Stimulated activated CD4-positive, alpha-beta T cell treated with anti-CD3 and anti-CD28 coated beads, TNF-alpha, amount 100 ng/mL, for 4 hours (primary cell): ENCODE results near the gene RAB13.

ENCODE experiments used
- DNase-seq, 3 experiments: peaks; one replicate each; pipeline ENCODE4 v3.0.0-alpha.2; 2020; ENCODE audit warnings: low read depth in 3 of 3

The RAB13 gene

GRCh38 chr1:153978274-153978909 lies 7.7 kb downstream of the RAB13 start:
- DNase-seq: no peak

DNA sequence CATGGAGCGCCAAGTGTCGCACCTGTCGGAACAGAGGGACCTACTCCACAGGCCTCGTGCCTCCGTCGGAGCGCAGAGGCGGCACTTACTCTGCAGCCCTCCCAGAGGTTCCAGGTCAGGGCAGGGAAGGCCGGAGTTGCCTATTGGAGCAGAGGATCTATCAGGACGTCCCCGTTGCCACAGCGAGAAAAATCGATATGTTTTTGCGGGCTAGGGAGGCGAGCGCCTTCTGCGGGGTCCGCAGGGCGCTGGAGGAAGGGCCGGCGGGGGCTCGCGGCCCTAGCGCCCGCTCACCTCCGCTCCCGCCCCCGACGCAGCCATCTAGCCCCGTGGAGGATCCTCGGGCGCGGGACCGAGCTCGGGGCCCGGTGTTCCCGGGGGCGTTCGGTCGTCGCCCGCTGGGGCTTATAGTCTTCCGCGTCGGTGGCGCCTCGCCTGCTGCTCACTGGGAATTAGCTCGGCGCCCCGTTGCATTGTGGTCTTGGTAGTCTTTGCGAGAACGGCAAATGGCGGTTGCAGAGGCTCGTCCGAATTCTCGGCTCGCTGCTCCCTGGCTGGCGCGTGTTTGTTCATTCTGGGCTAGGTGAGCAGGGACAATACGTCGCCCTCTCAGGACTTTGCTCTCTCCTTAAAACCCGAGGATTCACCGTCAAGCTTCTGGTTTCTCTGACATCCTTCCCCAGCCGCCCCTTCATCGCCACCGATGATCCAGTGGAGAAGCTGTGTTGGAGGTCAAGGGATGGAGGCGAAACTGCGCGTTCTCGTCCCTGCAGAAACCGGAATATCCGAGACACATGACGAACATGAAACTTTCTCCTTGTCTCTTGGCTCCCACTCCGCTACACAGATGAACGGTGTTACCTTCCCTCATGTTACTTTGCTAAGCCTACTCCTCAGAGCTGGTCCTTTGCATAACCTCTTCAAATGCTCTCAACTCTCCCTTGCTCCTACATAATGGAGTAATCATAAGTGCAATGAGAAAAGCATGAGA lies 8.6 kb downstream of the RAB13 start, which contains the start of gene JTB:
JTB (minus strand) TSS at position 425 of the 991 bp plus-strand sequence; CDS start at position 3, 422 bp downstream.
- peak; percentile 69 to 75 (median 75) for DNase-seq

GRCh38 chr1:153976819-153977249 lies 9.3 kb downstream of the RAB13 start:
- no peak for DNase-seq

GRCh38 chr1:153973525-153973924 lies 12.6 kb downstream of the RAB13 start:
- no peak for DNase-seq

DNA sequence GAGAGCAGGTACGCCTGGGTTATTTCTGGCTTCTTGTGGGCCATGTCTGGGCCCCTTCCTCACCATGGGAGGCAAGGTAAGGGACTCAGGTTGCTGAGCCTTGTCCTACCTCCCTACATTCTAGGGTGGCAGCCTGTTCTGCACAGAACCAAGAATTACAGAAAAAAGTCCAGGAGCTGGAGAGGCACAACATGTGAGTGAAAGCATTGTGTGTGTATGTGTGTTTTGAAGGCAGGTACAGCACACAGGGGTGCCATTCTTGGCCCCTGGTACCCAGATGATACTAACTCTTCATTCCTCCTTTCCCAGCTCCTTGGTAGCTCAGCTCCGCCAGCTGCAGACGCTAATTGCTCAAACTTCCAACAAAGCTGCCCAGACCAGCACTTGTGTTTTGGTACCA lies 13.1 kb downstream of the RAB13 start:
- DNase-seq: no peak

GRCh38 chr1:153970346-153970745 lies 15.8 kb downstream of the RAB13 start:
- no peak for DNase-seq

GRCh38 chr1:153968972-153969371 lies 17.2 kb downstream of the RAB13 start:
- no peak for DNase-seq

DNA sequence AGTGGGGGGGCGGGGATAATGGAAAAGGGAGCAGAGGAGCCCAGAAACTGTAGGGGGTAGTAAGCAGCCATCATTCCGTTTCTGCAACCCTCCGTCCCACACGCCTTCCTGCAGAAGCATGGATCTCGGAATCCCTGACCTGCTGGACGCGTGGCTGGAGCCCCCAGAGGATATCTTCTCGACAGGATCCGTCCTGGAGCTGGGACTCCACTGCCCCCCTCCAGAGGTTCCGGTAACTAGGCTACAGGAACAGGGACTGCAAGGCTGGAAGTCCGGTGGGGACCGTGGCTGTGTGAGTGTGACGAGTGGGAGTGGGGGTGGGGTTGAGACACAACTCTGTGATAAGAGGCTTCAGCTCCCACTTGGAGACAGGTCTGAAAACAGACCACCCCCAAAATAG lies 17.7 kb downstream of the RAB13 start:
- DNase-seq: no peak

- no peak for DNase-seq
These were observed 18.2 kb downstream of the RAB13 start for GRCh38 chr1:153968000-153968363.

DNA sequence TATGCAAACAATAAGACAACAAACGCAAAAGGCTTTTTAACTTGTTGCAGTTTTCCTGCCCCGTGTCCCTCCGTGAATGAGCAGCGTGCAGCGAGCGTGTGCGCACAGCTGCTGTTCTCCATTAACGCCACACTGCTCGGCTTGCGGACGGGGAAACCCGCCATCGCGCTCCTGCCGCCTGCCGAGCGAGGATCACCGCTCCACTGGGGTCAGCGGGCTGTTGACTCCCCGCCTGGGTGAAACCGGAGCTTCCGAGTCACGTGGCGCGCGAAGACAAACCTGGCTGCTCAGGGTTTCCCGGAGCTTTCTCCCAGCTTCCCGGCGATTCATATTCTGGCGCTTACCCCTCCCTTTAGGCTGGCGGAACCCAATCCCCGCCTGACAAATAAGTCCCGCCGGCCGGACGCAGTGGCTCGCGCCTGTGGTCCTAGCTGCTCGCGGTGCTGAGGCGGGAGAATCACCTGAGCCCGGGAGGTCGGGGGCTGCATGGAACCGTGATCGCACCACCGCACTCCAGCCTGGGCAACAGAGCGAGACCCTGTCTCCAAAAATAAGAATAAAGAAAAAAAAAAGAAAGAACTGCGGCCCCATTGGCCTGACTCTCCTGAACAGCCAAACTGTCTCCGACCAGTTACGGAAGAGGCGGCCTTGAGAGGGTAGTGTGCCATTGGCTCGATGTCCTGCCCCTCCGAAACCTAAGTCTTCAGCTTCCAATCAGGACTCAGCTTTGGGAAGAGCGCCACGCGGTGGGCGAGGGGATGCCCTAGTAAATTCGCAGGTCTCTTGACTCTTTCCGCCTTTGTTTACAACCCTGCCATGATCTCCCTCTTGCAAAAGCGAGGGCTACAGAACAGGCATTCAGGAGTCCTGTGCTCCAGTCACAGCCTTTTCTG lies 18.8 kb downstream of the RAB13 start, which contains the start of gene CREB3L4:
CREB3L4 (plus strand) TSS at position 796 of the 893 bp plus-strand sequence. CDS start 624 bp downstream, outside the sequence.
- DNase-seq: peak; percentile 50 to 61 (median 60)

DNA sequence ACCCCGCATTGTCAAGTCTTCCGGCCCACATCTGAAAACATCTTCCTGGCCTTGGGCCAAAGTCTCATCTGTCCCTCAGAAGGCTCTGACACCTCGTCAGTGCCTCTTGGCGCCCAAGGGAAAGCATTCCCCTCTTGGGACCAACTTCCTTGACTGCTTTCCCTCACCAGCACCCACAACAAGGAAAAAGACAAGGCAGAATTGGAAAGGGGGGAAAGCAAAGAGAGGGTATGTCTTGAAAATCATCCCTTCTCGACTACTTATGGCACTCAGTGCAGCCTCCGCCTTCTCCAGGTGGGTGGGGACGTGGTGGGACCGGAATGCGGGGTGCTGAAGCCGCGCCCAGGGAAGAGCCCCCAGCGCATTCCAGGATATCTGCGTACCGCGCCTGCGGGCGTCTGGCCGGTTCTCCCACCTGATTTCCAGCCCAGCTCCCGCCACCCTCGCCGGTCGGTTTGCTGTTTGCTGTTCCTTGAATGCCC lies 22.2 kb downstream of the RAB13 start:
- DNase-seq: no peak

GRCh38 chr1:153963030-153963849 lies 22.9 kb downstream of the RAB13 start, which contains the start of gene SLC39A1:
TSS of gene SLC39A1 (minus strand) at chr1:153963537. CDS start at chr1:153962715, 822 bp downstream.
- peak; percentile 88 to 90 (median 89) for DNase-seq

- no peak for DNase-seq
These were observed 23.8 kb downstream of the RAB13 start for GRCh38 chr1:153962088-153963029.

DNA sequence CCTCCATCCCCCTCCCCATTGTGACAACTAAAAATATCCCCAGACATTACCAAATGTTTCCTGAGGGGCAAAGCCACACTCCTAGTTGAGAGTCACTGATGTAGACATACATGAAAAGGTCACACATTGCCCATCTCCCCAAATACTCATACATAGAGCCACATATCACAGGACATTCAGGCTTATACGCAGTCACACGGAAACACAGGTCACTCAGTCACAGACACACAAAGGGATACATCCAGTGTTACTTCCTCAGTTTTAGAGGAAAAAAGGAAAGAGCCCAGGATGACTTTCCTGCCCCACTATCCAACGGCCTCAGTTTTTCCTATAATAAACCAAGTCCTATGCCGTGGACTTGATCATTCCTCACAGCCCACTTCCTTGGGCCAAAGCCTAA lies 24.7 kb downstream of the RAB13 start:
- no peak for DNase-seq

DNA sequence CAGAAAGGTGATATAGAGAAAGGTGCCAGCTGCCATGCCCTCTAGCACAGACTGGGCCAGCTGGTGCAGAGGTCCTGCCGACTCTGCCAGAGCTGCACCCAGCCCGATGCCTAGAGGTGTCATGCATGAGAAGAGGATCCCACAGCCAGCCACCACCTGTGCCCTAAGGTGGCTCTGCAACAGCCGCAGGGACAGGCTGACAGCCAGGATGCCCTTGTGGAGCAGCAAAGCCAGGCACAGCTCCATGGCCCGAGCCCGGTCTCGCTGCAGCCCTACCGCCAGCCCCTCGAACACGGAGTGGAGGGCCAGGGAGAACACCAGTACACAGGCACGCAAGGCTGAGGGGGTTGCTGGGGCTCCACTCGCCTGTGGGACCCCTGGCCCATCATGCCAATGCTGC lies 25.9 kb downstream of the RAB13 start:
- DNase-seq: no peak

GRCh38 chr1:153959454-153959853 lies 26.7 kb downstream of the RAB13 start:
- no peak for DNase-seq

DNA sequence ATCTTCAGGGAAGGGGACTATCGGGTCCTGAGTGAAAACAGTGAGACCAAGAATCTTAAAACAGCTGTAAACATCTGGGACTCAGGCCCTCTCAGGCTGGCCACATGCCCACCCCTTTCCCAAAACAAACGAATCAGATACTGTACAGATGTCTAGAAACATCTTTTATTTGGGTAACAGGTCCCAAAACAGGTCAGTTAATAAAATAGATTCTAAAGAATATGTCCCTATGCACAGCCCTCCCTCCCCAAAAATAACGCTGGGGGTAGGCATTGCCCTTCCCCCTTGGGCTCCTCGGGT lies 27.2 kb downstream of the RAB13 start:
- DNase-seq: no peak

GRCh38 chr1:153958111-153958960 lies 27.8 kb downstream of the RAB13 start, which contains the start of gene CRTC2:
TSS of gene CRTC2 (minus strand) at chr1:153958612. CDS start at chr1:153958497, 115 bp downstream.
- peak; percentile 94 to 95 (median 94) for DNase-seq
